HG02678 (cell line): Measurements from ENCODE around the gene STEAP1B.
"Not testable (repeated sequence)": the region's sequence is repeated elsewhere in the genome, so short reads cannot be mapped to it uniquely, and the experiment has no call there.

ENCODE experiments used
- ATAC-seq: cut with Tn5 transposase; IDR thresholded peaks from one replicate; pipeline ENCODE4 v1.9.1; 2021; ENCODE audit warnings: mild to moderate bottlenecking, moderate library complexity; ENCODE audit not compliant: unreplicated experiment

Gene STEAP1B

DNA sequence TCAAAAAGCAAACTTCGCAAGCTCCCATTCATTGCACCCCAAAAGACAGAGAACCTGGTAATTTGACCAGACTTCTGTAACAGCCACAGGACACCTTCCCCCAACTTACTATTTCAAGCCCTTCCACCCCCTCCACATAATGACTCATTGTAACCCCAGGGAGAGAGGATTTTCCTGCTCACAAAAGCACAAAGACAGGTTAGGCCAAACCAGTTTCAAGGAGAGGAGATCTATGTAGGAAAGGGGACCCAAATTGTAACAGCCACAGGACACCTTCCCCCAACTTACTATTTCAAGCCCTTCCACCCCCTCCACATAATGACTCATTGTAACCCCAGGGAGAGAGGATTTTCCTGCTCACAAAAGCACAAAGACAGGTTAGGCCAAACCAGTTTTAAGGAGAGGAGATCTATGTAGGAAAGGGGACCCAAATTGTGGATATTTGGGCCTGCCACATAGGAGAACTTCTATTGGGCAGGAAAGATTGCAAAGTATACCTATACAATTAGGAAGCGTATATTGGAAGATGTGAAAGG, 66.8 kb downstream of the STEAP1B start:
- not testable (repeated sequence) for ATAC-seq

DNA sequence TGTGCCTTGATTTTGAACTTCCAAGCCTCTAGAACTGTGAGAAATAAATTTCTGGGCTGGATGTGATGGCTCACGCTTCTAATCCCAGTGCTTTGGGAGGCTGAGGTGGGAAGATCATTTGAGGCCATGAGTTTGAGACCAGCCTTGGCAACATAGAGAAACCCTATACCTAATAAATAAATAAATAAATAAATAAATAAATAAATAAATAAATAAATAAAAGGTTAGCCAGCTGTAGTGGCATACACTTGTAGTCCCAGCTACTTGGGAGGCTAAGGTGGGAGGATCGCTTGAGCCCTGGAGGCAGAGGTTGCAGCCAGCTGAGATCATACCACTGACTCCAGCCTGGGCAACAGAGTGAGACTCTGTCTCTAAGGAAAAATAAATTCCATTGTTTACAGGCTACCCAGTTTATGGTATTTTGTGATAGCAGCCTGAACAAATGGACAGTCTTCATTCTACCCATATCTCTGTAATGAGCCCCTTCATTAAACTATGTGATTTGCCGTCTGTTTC, 67.7 kb downstream of the STEAP1B start:
- ATAC-seq = no peak

DNA sequence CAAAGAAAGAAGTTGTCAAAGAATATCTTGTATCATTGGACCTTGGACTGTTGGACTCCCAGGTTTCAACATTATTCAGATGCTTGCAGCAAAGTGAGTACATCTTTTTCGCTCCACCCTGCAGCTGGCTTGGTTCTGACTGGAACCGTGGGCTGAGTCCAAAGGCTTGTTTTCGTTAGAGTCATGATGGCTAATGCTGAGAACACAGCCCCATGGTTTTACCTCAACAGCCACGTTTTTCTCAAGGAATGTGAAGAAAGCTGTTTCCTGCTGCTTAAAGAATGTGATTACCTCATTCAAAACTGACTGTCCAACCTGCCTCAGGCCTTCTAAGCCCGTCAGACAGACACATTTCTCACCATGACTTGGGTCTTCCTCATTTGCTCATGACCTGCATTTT, 69.5 kb downstream of the STEAP1B start:
- no peak for ATAC-seq

DNA sequence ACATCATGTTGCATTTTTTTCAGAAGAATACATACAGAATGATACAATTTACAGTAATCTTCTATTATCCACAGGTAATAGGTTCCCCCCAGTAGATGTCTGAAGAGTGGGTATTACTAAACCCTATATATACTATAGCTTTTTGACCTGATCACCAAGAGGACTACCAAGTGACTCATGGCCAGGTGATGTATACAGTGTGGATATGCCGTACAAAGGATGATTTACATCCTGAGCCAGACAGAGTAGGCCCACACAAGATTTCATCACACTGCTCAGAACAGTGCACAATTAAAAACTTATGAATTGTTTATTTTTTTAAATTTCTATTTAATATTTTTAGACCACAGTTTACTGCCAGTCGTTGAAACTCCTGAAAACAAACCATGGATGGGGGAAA, 70.6 kb downstream of the STEAP1B start:
- no peak for ATAC-seq

DNA sequence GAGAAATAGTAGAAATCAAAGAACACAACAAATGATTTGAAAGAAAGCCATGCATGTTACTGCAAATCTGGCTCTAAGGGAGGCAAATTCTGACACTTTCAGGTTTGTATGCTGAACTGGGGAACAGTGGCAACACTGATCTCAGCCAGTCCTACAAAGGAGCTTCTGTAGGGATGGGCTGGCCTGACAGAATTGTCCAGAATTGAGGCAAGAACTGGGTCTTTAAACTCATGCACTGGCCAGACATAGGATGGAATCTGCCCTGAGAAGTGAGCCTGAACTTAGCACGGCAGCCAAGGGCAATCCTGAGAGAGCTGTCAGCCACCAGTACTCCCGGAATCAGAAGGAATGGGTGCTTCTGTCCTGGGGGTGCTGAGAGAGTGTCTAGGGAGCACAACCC, 72.1 kb downstream of the STEAP1B start:
- no peak for ATAC-seq

DNA sequence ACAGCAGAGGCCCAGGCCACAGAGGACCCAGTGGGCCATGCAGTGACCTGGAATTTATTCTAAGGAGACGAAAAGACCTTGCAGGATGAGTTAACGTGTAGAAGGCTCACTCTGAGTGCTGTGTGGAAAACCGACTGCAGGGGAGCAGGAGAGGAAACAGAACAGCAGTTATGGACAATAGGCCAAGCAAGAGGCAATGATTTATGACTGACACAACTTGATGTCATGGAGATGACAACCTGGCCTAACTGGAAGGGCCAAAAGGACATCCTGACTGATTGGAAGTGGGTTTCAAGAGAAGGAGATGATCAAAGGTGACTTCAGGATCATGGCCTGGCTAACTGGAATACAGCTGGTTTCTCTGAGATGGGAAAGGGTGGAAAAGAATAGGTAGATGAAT, 72.9 kb downstream of the STEAP1B start:
- no peak for ATAC-seq

DNA sequence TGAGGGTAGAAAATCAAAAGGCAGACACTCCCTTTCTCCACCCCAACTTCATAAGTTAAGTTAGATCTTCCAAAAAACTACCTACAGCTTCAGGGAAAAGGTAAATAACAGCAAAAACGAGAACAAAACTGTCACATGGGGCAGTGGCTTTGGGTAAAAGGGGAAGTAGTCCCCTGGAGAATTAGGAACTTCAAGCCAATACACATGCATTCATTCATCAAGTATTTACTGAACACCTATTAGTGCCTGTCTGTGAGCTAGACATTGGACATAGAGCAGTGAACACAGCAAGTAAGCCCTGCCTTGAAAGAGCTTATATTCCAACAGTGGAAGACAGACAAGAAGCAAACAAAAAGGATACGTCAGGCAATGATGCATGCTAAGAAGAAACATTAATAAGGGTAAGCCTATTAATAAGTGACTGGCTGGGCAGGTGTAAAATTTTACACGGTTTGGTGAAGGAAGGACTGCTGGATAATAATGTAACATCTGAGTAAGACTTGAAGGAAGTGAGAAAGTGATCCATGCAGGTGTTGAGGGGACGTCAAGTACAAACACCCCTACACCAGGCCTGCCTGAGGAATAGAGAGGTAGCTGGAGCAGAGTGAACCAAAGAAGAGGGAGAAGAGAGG, 73.4 kb downstream of the STEAP1B start:
- peak; percentile 64 for ATAC-seq

DNA sequence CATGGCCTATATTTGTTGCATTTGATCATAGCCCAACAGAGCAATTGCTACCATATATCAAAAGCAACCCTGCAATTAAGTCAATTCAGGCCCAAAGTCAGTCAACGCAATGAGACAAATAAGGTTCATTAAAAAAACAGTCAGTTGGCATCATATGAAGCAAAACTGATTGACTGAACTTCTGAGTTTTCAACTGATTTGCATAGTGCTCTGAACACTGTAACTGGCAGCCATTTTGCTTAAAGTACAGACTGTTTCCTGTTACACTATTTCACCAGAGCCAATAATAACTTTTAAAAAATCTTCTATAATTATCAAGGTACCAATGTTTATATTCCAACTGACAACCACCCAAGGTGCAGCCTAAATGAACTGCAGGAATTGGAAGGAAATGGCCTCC, 74.6 kb downstream of the STEAP1B start:
- no peak for ATAC-seq

DNA sequence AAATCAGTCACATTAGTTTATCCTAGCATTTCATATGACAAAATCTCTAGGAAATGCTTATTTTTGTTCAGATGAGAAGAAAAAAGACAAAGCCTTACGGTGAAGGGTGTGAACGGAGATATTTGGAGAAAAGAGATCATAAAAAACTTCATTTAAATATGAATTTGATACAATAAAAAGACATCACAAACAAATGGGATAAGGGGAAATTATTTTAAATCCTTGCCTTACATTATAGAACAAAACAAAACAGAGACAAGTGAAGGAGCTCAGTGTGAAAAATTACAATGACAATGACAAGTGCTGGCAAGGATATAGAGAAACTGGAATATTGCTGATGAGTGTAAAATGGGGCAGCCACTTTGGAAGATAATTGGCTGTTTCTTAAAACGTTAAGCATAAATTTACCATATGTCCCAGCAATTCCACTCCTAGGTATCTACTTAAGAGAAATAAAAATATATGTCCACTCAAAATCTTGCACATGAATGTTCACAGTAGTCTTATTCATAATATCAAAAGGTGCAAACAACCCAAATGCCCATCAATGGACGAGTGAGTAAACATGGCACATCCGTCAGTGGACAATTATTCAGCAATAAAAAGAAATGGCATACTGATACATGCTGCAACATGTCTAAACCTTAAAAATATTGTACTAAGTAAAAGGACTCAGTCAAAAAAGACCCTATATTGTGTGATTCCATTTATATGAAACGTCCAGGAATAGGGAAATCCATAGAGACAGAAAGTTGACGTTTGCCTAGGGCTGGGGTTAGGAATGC, 77.0 kb downstream of the STEAP1B start:
- no peak for ATAC-seq

DNA sequence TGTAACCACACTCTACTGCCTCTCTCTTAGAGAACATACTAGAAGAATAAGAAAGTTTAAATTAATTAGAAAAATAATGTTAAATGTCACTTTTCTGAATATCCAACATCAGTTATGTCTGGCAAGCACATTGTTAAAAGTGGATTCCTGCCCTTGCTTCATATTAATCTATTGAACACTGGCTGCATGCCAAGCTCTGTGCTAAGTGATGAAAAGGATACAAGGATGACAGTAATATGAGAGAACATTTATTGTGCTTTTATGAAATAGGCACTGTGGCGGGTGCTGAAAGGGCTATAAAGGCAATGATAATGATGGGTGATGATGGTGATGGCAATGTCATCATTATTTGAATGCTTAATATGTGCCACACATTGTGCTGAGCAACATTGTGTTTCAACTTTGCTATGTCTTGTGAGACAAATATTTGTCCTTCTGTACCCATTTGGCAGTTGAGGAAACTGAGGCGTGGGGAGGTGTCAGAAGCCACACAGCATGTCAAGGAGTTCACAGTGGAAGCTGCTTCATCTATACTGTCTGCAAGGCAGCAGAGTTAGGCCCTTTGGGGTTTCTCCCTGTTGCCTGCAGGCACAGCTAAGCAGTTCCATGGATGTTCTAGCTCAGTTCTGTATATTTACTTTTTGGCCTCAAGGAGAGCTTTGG, 78.9 kb downstream of the STEAP1B start:
- ATAC-seq = no peak

DNA sequence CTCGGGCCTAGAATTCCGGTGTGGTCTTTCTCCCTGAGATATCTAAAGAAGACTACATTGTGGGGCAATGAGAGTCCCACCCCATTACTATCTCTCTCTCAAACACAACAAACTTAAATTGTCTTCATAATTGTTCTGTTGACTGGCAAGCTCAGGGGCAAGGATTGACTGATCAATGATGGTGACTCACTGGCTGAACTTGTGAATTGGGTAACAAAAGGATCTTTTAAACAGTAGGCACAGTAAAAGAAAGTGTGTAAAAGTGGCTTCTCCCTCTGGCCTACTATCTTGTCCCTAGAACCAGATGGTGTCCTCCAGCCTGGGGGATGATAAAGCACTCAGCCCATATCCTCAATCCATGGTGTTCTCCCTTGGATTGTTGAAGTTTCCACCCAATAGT, 80.0 kb downstream of the STEAP1B start:
- ATAC-seq = no peak

DNA sequence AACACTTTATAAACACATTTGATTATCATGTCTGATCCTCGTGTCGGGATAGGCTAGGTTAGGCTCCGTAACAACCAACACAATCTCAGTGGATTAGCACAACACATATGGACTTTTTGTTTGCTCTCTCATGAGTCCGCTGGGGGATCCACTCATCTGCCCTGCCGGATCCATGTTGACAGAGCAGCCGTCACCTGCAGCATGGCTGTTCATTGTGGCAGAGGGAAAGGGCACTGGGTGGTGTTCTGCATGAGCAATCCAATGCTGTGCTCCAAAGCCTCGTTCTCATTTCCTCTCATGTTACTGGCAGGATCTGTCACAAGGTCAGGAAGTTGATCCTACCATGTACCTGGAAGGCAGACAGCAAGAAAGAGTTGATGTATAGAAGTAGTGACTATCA, 80.5 kb downstream of the STEAP1B start:
- no peak for ATAC-seq

DNA sequence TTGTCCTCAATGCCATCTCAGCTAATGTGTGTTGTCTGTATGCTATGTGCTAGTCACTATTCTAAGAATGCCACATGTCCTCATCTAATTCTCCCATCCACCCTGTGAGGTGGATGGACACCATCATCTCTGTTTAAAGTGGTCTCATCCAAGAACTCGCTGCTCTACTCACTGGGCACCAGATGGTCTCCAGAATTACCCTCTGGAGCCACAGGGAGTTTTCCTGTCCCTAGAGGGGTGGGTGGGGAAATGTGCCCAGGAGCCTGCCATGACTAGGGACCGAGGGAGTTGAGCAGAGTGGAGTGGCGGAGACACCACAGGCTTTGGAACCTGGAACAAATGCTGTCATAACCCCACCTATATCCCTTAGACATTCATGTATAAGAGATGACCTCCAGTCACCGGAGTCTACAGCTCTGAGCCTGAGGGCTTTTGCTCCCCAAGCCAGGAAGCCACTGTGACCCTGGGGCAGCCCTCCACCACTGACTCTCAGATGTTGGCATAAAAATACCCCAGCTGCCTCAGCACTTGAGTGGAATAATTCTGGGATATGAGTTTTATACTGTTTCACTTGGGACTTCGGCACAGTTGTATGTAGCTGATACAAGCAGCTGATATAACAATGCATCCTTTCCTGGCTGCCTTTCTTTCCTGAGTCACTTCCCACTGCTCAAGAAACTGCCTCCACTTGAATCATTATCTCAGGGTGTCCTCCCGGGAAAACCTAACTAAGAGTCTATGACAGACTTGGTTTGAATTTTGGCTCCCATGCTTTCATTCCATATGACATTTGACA, 81.5 kb downstream of the STEAP1B start:
- ATAC-seq = no peak

DNA sequence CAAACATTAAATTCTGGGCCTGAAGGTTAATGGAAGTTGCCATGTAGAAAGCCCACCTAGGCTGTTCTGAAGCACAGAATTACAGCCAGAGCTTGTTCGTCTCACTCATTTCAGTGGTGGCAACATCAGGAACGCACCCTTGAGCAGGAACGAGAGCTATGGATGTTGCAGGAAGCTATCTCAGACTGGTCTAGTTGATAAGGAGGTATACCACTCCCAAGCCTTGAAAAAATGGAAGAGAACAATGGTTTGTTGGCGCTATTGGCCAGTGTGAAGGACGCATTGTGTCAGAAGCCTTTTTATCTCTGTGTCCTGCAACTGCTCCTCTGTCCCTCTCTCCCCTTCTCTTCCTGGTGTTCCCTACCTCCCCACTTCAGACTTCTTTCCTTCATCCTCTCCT, 82.1 kb downstream of the STEAP1B start:
- ATAC-seq = no peak

DNA sequence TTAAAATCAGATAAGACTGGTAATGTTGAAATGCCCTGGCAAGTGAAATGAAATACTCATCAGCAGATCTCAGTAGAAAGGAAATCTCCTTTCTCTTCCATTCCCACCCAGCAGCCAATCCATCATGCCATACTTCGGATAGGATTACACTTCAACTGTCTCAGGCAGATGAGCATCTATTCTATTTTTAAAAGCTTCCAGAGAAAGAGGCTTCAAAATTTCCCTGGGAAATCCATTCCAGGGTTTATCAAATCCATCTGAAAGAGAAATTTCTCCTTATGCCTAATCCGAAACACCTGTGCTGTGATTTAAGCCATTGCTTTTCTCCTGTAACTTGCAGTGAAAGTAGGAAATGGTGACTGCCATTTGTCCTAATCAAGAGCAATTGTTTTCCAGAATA, 82.6 kb downstream of the STEAP1B start:
- no peak for ATAC-seq

DNA sequence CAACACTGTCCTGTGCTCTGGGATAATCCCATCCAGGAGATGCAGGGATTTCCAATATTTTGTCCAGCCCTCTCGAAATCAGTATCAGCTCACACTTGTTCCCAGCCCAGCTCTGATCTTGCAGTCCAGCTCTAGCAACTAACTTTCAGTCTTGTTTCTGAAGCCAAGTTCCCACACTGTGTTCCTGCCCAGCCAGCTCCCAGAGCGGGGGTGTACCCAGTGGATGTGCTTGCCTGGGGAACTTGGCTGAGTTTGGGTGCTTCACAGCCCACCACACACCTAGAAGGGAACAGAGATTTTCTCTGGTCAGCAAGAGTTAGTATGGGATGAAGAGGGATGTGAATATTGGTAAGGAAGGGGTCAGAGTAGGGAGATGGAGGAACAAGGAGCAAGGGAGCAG, 85.6 kb downstream of the STEAP1B start:
- no peak for ATAC-seq

DNA sequence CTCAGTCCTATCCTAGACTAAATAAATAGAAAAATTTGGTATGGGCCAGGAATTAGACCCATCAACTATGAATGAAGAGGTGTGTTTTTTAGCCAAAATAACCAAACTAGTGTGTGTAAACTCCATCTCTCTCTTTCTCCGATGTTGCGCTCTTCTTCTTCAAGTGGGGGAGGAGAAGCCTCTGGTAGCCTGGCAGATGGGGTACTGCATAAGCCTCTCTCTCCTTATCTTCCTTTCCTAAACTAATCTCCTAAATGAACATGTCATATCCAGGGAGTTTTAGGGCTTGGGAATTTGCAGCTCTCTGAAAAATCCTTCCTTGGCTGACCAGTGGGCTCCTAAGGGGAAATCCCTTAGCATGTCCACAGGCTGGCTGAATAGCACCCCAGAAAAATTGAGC, 86.8 kb downstream of the STEAP1B start:
- no peak for ATAC-seq

DNA sequence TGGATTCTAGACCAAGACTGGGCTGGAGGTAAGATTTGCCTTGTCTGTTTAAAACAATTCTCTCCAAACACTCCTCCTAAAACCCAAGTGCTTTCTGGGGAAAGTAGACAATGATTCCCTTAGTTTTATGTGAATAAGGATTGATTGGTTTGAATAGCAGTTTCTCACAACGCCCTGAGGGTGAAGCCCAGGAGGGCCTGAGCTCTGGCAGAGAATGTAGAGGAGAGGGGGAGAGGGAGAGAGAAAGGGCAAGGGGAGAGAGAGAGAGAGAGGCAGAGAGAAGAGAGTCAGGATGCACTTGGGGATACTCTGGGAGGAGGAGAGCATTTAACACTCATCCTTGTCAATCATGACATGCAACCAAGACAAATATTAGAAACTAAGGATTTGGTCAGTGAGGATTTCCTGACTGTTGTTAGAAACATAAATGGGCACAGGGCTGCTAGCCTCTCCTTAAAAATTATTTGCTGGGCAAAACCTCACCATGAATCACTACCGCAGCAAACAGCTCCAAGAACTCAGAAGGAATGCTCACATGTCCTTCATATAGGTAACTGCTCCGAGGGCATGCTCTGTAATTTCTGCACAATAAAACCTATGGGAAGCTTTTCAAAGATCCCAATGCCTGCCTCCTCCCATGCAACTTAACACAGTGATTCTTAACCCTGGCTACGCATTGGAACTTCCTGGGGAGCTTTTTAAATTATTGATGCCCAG, 87.9 kb downstream of the STEAP1B start:
- no peak for ATAC-seq

DNA sequence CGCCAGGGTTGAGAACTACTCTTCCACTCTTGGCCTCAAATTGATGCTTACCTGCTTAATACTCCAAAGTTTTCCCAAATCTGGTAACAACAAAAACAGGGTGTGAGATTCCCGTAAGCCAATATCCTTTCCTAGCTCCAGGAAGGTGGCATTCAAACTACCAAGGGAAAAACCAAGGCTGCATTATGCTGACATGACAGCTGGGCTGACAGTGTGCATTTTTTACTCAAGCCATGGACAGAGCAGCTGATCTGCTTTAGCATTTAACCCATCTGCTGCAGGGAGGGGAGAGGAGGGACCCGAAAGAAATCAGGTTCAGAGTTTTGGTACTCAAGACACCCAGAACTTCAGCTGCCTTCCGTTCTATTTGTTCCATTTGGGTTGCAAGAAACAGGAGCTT, 93.3 kb downstream of the STEAP1B start:
- ATAC-seq = no peak

DNA sequence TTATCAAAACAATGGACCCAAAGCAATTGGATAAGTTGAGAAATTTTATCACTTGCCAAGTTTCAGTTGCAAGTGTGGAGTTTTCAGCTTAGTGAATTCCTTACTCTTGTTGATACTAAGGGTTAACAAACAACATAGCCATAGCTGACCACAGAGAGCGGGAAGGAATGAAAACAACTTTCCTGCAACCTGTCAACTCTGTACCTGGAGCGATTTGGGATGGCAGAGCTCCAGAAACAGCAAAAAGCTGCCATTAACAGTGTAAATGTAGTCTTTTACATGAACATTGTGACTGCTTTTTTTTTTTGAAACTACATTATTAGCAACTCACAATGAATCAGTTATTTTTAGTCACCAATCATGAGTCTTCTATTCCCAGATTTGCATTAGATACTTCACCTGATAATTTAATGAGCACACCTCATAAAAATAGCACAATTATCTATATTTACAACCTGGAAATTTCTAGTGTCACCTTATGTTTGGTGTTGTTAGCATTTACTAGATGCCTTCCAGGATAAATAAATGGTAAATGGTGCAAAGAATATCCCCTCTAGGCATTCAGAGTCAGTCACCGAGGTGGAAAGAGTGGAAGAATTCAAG, 95.5 kb downstream of the STEAP1B start:
- ATAC-seq = no peak
